H9 (cell line): ENCODE results near the gene HDAC2. TPM values are rescaled to one million over a fixed set of nuclear protein-coding genes. Genes with fewer than 3 reads are reported as not detected.

Experiments used
- DNase-seq: peaks from one replicate; pipeline ENCODE4 v3.0.0-alpha.2; 2017
- H2AFZ ChIP-seq: one replicate; pipeline ENCODE4 v1.6.1; 2013; ENCODE audit warnings: mild to moderate bottlenecking, low read length, control low read depth, moderate library complexity
- H2AK5ac ChIP-seq: 2 replicates; pipeline ENCODE4 v1.6.1; 2013; ENCODE audit warnings: low read length, control low read depth, mixed read lengths; ENCODE audit not compliant: insufficient read length
- H2BK120ac ChIP-seq: one replicate; pipeline ENCODE4 v1.6.1; 2013; ENCODE audit warnings: low read depth, mild to moderate bottlenecking, low read length, control low read depth, inconsistent platforms; ENCODE audit not compliant: poor library complexity, severe bottlenecking
- H2BK12ac ChIP-seq: 2 replicates; pipeline ENCODE4 v1.6.1; 2013; ENCODE audit warnings: low read length, control low read depth, mixed read lengths, low read depth; ENCODE audit not compliant: insufficient read length
- H2BK15ac ChIP-seq: 2 replicates; pipeline ENCODE4 v1.6.1; 2013; ENCODE audit warnings: low read depth, low read length, control low read depth
- H2BK20ac ChIP-seq: one replicate; pipeline ENCODE4 v1.6.1; 2013; ENCODE audit warnings: low read depth, mild to moderate bottlenecking, low read length, control low read depth, inconsistent platforms; ENCODE audit not compliant: poor library complexity, severe bottlenecking
- H2BK5ac ChIP-seq: 2 replicates; pipeline ENCODE4 v1.6.1; 2013; ENCODE audit warnings: low read length, control low read depth, mixed read lengths; ENCODE audit not compliant: insufficient read length
- H3K14ac ChIP-seq: 2 replicates; pipeline ENCODE4 v1.6.1; 2013; ENCODE audit warnings: low read length, control low read depth; ENCODE audit not compliant: insufficient read depth
- H3K18ac ChIP-seq: 2 replicates; pipeline ENCODE4 v1.6.1; 2013; ENCODE audit warnings: low read depth, mild to moderate bottlenecking, mixed read lengths, low read length, control low read depth; ENCODE audit not compliant: insufficient read length
- H3K23ac ChIP-seq: 2 replicates; pipeline ENCODE4 v1.6.1; 2013; ENCODE audit warnings: low read length, control low read depth, mixed read lengths, low read depth; ENCODE audit not compliant: insufficient read length
- H3K23me2 ChIP-seq: 2 replicates; pipeline ENCODE4 v1.6.1; 2013; ENCODE audit warnings: low read depth, mild to moderate bottlenecking, mixed read lengths, low read length, control low read depth; ENCODE audit not compliant: insufficient read length, poor library complexity, severe bottlenecking
- H3K27ac ChIP-seq: 2 replicates; pipeline ENCODE4 v1.5.1; 2013; ENCODE audit warnings: low read length, control low read depth, mixed read lengths, low read depth; ENCODE audit not compliant: insufficient read length
- H3K27me3 ChIP-seq: 2 replicates; pipeline ENCODE4 v1.6.1; 2013; ENCODE audit warnings: low read length, control low read depth, inconsistent platforms; ENCODE audit not compliant: insufficient read depth
- H3K4ac ChIP-seq: 2 replicates; pipeline ENCODE4 v1.6.1; 2013; ENCODE audit warnings: low read depth, mild to moderate bottlenecking, control low read depth, inconsistent platforms, low read length, moderate library complexity
- H3K4me1 ChIP-seq: 2 replicates; pipeline ENCODE4 v1.6.1; 2013; ENCODE audit warnings: low read length, control low read depth, inconsistent platforms; ENCODE audit not compliant: insufficient read depth
- H3K4me2 ChIP-seq: 2 replicates; pipeline ENCODE4 v1.6.1; 2013; ENCODE audit warnings: low read length, control low read depth, mixed read lengths; ENCODE audit not compliant: insufficient read length, insufficient read depth
- H3K56ac ChIP-seq: 2 replicates; pipeline ENCODE4 v1.6.1; 2013; ENCODE audit warnings: low read depth, mild to moderate bottlenecking, mixed read lengths, low read length, control low read depth; ENCODE audit not compliant: insufficient read length
- H3K79me1 ChIP-seq: 2 replicates; pipeline ENCODE4 v1.6.1; 2013; ENCODE audit warnings: low read depth, mild to moderate bottlenecking, moderate library complexity, low read length, control low read depth, inconsistent platforms; ENCODE audit not compliant: insufficient read depth, poor library complexity, severe bottlenecking
- H3K79me2 ChIP-seq: 2 replicates; pipeline ENCODE4 v1.6.1; 2013; ENCODE audit warnings: low read length, control low read depth, inconsistent platforms; ENCODE audit not compliant: insufficient read depth
- H3K9ac ChIP-seq: 2 replicates; pipeline ENCODE4 v1.6.1; 2013; ENCODE audit warnings: low read length, control low read depth, mixed read lengths; ENCODE audit not compliant: insufficient read length; ENCODE audit errors: extremely low read depth
- H3K9me3 ChIP-seq: one replicate; pipeline ENCODE4 v1.6.1; 2013; ENCODE audit warnings: low read depth, low read length, inconsistent platforms; ENCODE audit not compliant: control insufficient read depth
- H3T11ph ChIP-seq: one replicate; pipeline ENCODE4 v1.6.1; 2013; ENCODE audit warnings: mild to moderate bottlenecking, low read length, control low read depth, inconsistent platforms
- H4K20me1 ChIP-seq: one replicate; pipeline ENCODE4 v1.6.1; 2013; ENCODE audit not compliant: control insufficient read depth, insufficient read length, insufficient read depth
- H4K5ac ChIP-seq: 2 replicates; pipeline ENCODE4 v1.6.1; 2013; ENCODE audit warnings: low read depth, mild to moderate bottlenecking, mixed read lengths, low read length, control low read depth; ENCODE audit not compliant: insufficient read length
- H4K8ac ChIP-seq: replicated peaks from 2 replicates; pipeline ENCODE4 v1.6.1; 2013; ENCODE audit warnings: low read length, control low read depth, mixed read lengths, low read depth; ENCODE audit not compliant: insufficient read length
- H4K91ac ChIP-seq: 2 replicates; pipeline ENCODE4 v1.6.1; 2013; ENCODE audit warnings: low read depth, mild to moderate bottlenecking, moderate library complexity, mixed read lengths, low read length, control low read depth; ENCODE audit not compliant: insufficient read length
- H3K27ac Mint-ChIP-seq, 3 experiments: 2 replicates in 2 of 3; 3 replicates in 1 of 3; pipeline ENCODE4 v1.8.0; 2020 to 2021; ENCODE audit warnings: mixed read lengths in 3 of 3, mild to moderate bottlenecking in 1 of 3, moderate library complexity in 1 of 3
- H3K27me3 Mint-ChIP-seq: 2 replicates; pipeline ENCODE4 v1.8.0; 2021; ENCODE audit warnings: low read depth, mild to moderate bottlenecking, moderate library complexity, mixed read lengths
- H3K36me3 Mint-ChIP-seq, 3 experiments: 2 replicates in 2 of 3; 3 replicates in 1 of 3; pipeline ENCODE4 v1.8.0; 2020 to 2021; ENCODE audit warnings: low read depth in 3 of 3, mixed read lengths in 3 of 3; ENCODE audit not compliant: insufficient read depth in 1 of 3
- H3K4me1 Mint-ChIP-seq, 2 experiments: 2 replicates each; pipeline ENCODE4 v1.8.0; 2020; ENCODE audit warnings: mixed read lengths in 2 of 2
- H3K4me3 Mint-ChIP-seq, 2 experiments: 2 replicates in 1 of 2; 3 replicates in 1 of 2; pipeline ENCODE4 v1.8.0; 2020 to 2021; ENCODE audit warnings: mild to moderate bottlenecking in 2 of 2, mixed read lengths in 2 of 2, moderate library complexity in 1 of 2
- H3K9me3 Mint-ChIP-seq, 2 experiments: 2 replicates in 1 of 2; 3 replicates in 1 of 2; pipeline ENCODE4 v1.8.0; 2020; ENCODE audit warnings: mild to moderate bottlenecking in 2 of 2, mixed read lengths in 2 of 2, moderate library complexity in 1 of 2
- CTCF ChIP-seq: fragments of 200-600 bp; sonication (generic); conservative IDR thresholded peaks from 3 replicates; pipeline ENCODE4 v1.8.0; 2021; ENCODE audit warnings: antibody characterized with exemption, mild to moderate bottlenecking
- WGBS: extraction: QIAGEN DNeasy Blood & Tissue Kit; methylation state at CpG from one replicate; pipeline ENCODE4 v1.1.7; 2013; ENCODE audit warnings: missing lambda C conversion rate, low lambda C conversion rate, mixed read lengths; ENCODE audit not compliant: insufficient read length; ENCODE audit errors: extremely low coverage; 5-methylcytosine and 5-hydroxymethylcytosine counted together
- total RNA-seq: library from RNA; stranded (reverse); gene quantifications from 2 replicates; pipeline ENCODE4 v1.2.1, GENCODE V29; 2021

The HDAC2 gene
- total RNA-seq, 1 experiment from 2014 or later, result 330 TPM

- Mint-ChIP-seq H3K4me1 (peaks cover 0 to 2% of the 10 kb centered on the region in 2 experiments; a peak in 2 of 4 replicates), H3K9me3 (peaks cover 15 to 19% of the 10 kb centered on the region in 2 experiments), H3K27ac (peak overlapping the region in 2 of 3 experiments; percentile 5 to 81; a peak in 3 of 7 replicates), H3K27me3 (peaks cover 2% of the 10 kb centered on the region; the same call in 1 of the 2 replicates), H3K4me3 (no peak overlapping the region), H3K36me3 (peaks cover 45 to 59% (median 59%) of the 10 kb centered on the region in 3 experiments)
- Histone ChIP-seq H3K14ac (no peak overlapping the region), H3K18ac (no peak overlapping the region), H3T11ph (no peak overlapping the region), H4K5ac (no peak overlapping the region), H4K8ac (no peak overlapping the region), H2BK20ac (no peak overlapping the region), H3K79me2 (no peaks in the 10 kb centered on the region), H3K27me3 (no peaks in the 10 kb centered on the region), H3K9ac (no peak overlapping the region), H3K27ac (no peak overlapping the region), H2BK120ac (no peak overlapping the region), H3K56ac (no peak overlapping the region), H3K79me1 (no peaks in the 10 kb centered on the region), H2AFZ (no peak overlapping the region), H2BK12ac (no peak overlapping the region), H3K9me3 (no peaks in the 10 kb centered on the region), H3K4me2 (no peak overlapping the region), H2BK15ac (no peak overlapping the region), H3K4me1 (no peaks in the 10 kb centered on the region), H2BK5ac (no peak overlapping the region), H3K4ac (no peak overlapping the region), H3K23ac (no peak overlapping the region), H2AK5ac (no peak overlapping the region), H3K23me2 (no peaks in the 10 kb centered on the region), H4K20me1 (no peaks in the 10 kb centered on the region), H4K91ac (no peak overlapping the region)
- peak; percentile 83 for TF ChIP-seq CTCF
- WGBS, result no CpG with 5 or more reads among the region's 6 CpGs
- no peak for DNase-seq
Observed at GRCh38 chr6:113936093-113936934, 34.6 kb downstream of the HDAC2 start.
